HCT116 (cell line): Measurements from ENCODE around the gene RANGRF. TPM values are rescaled to one million over a fixed set of nuclear protein-coding genes. Genes with fewer than 3 reads are reported as not detected.

Source experiments
- ATAC-seq: fragments of 200-7000 bp; cut with Tn5 transposase; 2 replicates; pipeline ENCODE4 v1.9.1; 2020; ENCODE audit warnings: mild to moderate bottlenecking, moderate library complexity
- BruUV-seq: library from RNA; stranded (reverse); fragments of 400-500 nt; replicated peaks from 2 replicates; lab custom pipeline; 2021; lab: Mats Ljungman, UMichigan
- CTCF ChIA-PET: fragments of 300-600 bp; sonication (Branson Sonifier 250); formaldehyde crosslinking; loops from one replicate; lab custom pipeline; 2021; ENCODE audit warnings: antibody characterized with exemption; lab: Charles Lee
- POLR2A ChIA-PET: fragments of 300-600, 350-600 bp; sonication (Branson Sonifier 250); formaldehyde crosslinking; loops from one replicate; lab custom pipeline; 2021; ENCODE audit warnings: antibody characterized with exemption; lab: Charles Lee
- RAD21 ChIA-PET, 2 experiments: fragments of 300-600 bp; sonication (Branson Sonifier 250); formaldehyde crosslinking; loops; one replicate each; lab custom pipeline; 2023; ENCODE audit warnings: low total read pairs in 2 of 2; ENCODE audit not compliant: uncharacterized antibody in 2 of 2, unreplicated experiment in 2 of 2, low non-redundant PET in 1 of 2; lab: Charles Lee
- DNase-seq: peaks from one replicate; pipeline ENCODE4 v3.0.0-alpha.2; 2010; ENCODE audit warnings: low read depth, low spot score
- H2AFZ ChIP-seq: fragments of 200-600 bp; shearing (Covaris generic), sonication (generic); 2 replicates; pipeline ENCODE4 v1.6.1; 2017; ENCODE audit warnings: low read depth, mixed run types, mixed read lengths, antibody characterized with exemption, low read length; ENCODE audit not compliant: poor library complexity, severe bottlenecking
- H3K27ac ChIP-seq: 2 replicates; pipeline ENCODE4 v1.5.1; 2012; ENCODE audit warnings: low read depth, low read length
- H3K27me3 ChIP-seq: fragments of 200-600 bp; sonication (generic); 2 replicates; pipeline ENCODE4 v1.6.1; 2016; ENCODE audit warnings: mixed run types, low read length, mixed read lengths; ENCODE audit not compliant: insufficient read depth
- H3K36me3 ChIP-seq, 2 experiments: fragments of 200-500 bp in 1 of 2; fragments of 200-600 bp in 1 of 2; sonication (Bioruptor generic) in 1 of 2; sonication (generic) in 1 of 2; 2 replicates each; pipeline versions ENCODE4 v1.5.1 to v1.6.1; 2014 to 2016; ENCODE audit warnings: low read length in 2 of 2, inconsistent platforms in 1 of 2, mixed read lengths in 1 of 2, mixed run types in 1 of 2; ENCODE audit not compliant: insufficient read depth in 2 of 2, control insufficient read depth in 1 of 2
- H3K4me1 ChIP-seq, 2 experiments: fragments of 200-600 bp in 1 of 2; sonication (generic) in 1 of 2; 2 replicates each; pipeline versions ENCODE4 v1.5.1 to v1.6.1; 2012 to 2017; ENCODE audit warnings: low read length in 2 of 2, inconsistent platforms in 1 of 2, mild to moderate bottlenecking in 1 of 2, mixed read lengths in 1 of 2, mixed run types in 1 of 2, moderate library complexity in 1 of 2; ENCODE audit not compliant: insufficient read depth in 2 of 2, control insufficient read depth in 1 of 2
- H3K4me2 ChIP-seq: fragments of 200-600 bp; sonication (generic); 2 replicates; pipeline ENCODE4 v1.6.1; 2017; ENCODE audit warnings: mixed run types, low read length, mixed read lengths
- H3K4me3 ChIP-seq, 2 experiments: fragments of 200-600 bp in 1 of 2; sonication (generic) in 1 of 2; replicated peaks in 1 of 2; 2 replicates each; pipeline ENCODE4 v1.5.1; 2011 to 2016; ENCODE audit warnings: low read length in 2 of 2, control low read depth in 1 of 2, low read depth in 1 of 2, mild to moderate bottlenecking in 1 of 2, mixed read lengths in 1 of 2, mixed run types in 1 of 2
- H3K79me2 ChIP-seq: fragments of 200-600 bp; sonication (generic); 2 replicates; pipeline ENCODE4 v1.6.1; 2017; ENCODE audit warnings: mild to moderate bottlenecking, mixed run types, low read length, moderate library complexity, mixed read lengths; ENCODE audit not compliant: insufficient read depth
- H3K9ac ChIP-seq: fragments of 200-600 bp; sonication (generic); 2 replicates; pipeline ENCODE4 v1.6.1; 2016; ENCODE audit warnings: low read length, mixed read lengths
- H3K9me2 ChIP-seq: fragments of 200-600 bp; sonication (generic), shearing (Covaris generic); 2 replicates; pipeline ENCODE4 v1.6.1; 2017; ENCODE audit warnings: mixed run types, mild to moderate bottlenecking, moderate library complexity; ENCODE audit not compliant: insufficient read depth
- H3K9me3 ChIP-seq, 2 experiments: fragments of 200-500 bp in 1 of 2; fragments of 200-600 bp in 1 of 2; sonication (Bioruptor generic) in 1 of 2; sonication (generic) in 1 of 2; 2 replicates each; pipeline ENCODE4 v1.6.1; 2014 to 2017; ENCODE audit warnings: low read length in 2 of 2, mixed read lengths in 2 of 2, inconsistent platforms in 1 of 2, low read depth in 1 of 2, mild to moderate bottlenecking in 1 of 2, mixed run types in 1 of 2, moderate library complexity in 1 of 2; ENCODE audit not compliant: control insufficient read depth in 1 of 2, insufficient read depth in 1 of 2
- H4K20me1 ChIP-seq: fragments of 200-600 bp; sonication (generic), shearing (Covaris generic); 2 replicates; pipeline ENCODE4 v1.6.1; 2017; ENCODE audit warnings: mixed run types, mild to moderate bottlenecking, moderate library complexity; ENCODE audit not compliant: insufficient read depth
- ATF3 ChIP-seq: IDR thresholded peaks from 2 replicates; pipeline ENCODE4 v1.6.1; 2012
- CBX3 ChIP-seq: IDR thresholded peaks from 2 replicates; pipeline ENCODE4 v1.6.1; 2012; ENCODE audit warnings: low read depth
- CEBPB ChIP-seq: IDR thresholded peaks from 2 replicates; pipeline ENCODE4 v1.6.1; 2012; ENCODE audit warnings: low read depth
- CTCF ChIP-seq, 3 experiments: fragments of 200-600 bp in 1 of 3; sonication (generic) in 1 of 3; IDR thresholded peaks in 2 of 3; conservative IDR thresholded peaks in 1 of 3; 2 replicates each; pipeline ENCODE4 v1.5.1; 2012 to 2017; ENCODE audit warnings: low read depth in 2 of 3, low read length in 2 of 3, antibody characterized with exemption in 1 of 3, borderline replicate concordance in 1 of 3, control low read depth in 1 of 3, mild to moderate bottlenecking in 1 of 3, mixed read lengths in 1 of 3, mixed run types in 1 of 3, moderate library complexity in 1 of 3; ENCODE audit not compliant: insufficient read depth in 1 of 3
- EGR1 ChIP-seq: IDR thresholded peaks from 2 replicates; pipeline ENCODE4 v1.6.1; 2012; ENCODE audit warnings: low read depth
- ELF1 ChIP-seq: IDR thresholded peaks from 2 replicates; pipeline ENCODE4 v1.6.1; 2012; ENCODE audit warnings: low read depth, borderline replicate concordance
- EZH2phosphoT487 ChIP-seq: fragments of 200-600 bp; IDR thresholded peaks from 2 replicates; pipeline ENCODE4 v1.6.1; 2018; ENCODE audit warnings: antibody characterized with exemption, borderline replicate concordance
- FOSL1 ChIP-seq: IDR thresholded peaks from 2 replicates; pipeline ENCODE4 v1.6.1; 2012; ENCODE audit warnings: low read depth
- JUND ChIP-seq: IDR thresholded peaks from 2 replicates; pipeline ENCODE4 v1.6.1; 2012
- RAD21 ChIP-seq: IDR thresholded peaks from 2 replicates; pipeline ENCODE4 v1.6.1; 2012; ENCODE audit warnings: low read depth, mild to moderate bottlenecking
- REST ChIP-seq: IDR thresholded peaks from 2 replicates; pipeline ENCODE4 v1.6.1; 2012; ENCODE audit warnings: low read depth
- SIN3A ChIP-seq: IDR thresholded peaks from 2 replicates; pipeline ENCODE4 v1.6.1; 2012; ENCODE audit warnings: low read depth
- SP1 ChIP-seq: IDR thresholded peaks from 2 replicates; pipeline ENCODE4 v1.6.1; 2012; ENCODE audit warnings: low read depth
- YY1 ChIP-seq: IDR thresholded peaks from 2 replicates; pipeline ENCODE4 v1.6.1; 2011; ENCODE audit warnings: low read length, low read depth, moderate library complexity, mild to moderate bottlenecking; ENCODE audit not compliant: insufficient replicate concordance; ENCODE audit errors: extremely low read depth
- ZFX ChIP-seq: fragments of 450-650 bp; IDR thresholded peaks from 2 replicates; pipeline ENCODE4 v1.6.1; 2017
- ZNF274 ChIP-seq: fragments of 200-500 bp; sonication (Bioruptor generic); IDR thresholded peaks from 2 replicates; pipeline ENCODE4 v1.6.1; 2014; ENCODE audit warnings: mild to moderate bottlenecking, low read depth, low read length, inconsistent platforms
- intact Hi-C: fragments of 100-400 bp; cut with micrococcal nuclease; formaldehyde crosslinking; loops from 2 replicates; pipeline ENCODE4 v1.10.0; 2022
- total RNA-seq: library from RNA; stranded (reverse); gene quantifications from one replicate; pipeline ENCODE4 v1.2.1, GENCODE V29; 2021; ENCODE audit not compliant: unreplicated experiment

The RANGRF gene
- total RNA-seq, 1 experiment from 2014 or later = 33.2 TPM

GRCh38 chr17:8320262-8320661 lies 31.8 kb downstream of the RANGRF start:
- no peak overlapping the region for H3K9ac ChIP-seq
- TF ChIP-seq EGR1 (no peak), FOSL1 (no peak), SP1 (no peak), YY1 (no peak), RAD21 (no peak), SIN3A (no peak), EZH2phosphoT487 (no peak), CEBPB (no peak)
- no peak overlapping the region for H3K4me3 ChIP-seq
- no peak overlapping the region for H2AFZ ChIP-seq
- no peaks in the 10 kb centered on the region for H3K9me3 ChIP-seq
- DNase-seq (no peak), ATAC-seq (no peak)
- H3K4me1 ChIP-seq = no peaks in the 10 kb centered on the region
- POLR2A ChIA-PET = no interaction called here
- intact Hi-C loops = no loop called here
- no peaks in the 10 kb centered on the region for H3K9me2 ChIP-seq
- CTCF ChIA-PET = no interaction called here
- H3K36me3 ChIP-seq = no peaks in the 10 kb centered on the region
- RAD21 ChIA-PET = no interaction called here
- BruUV-seq = no TSS peak
- H3K79me2 ChIP-seq = no peaks in the 10 kb centered on the region
- H3K27ac ChIP-seq = no peak overlapping the region
- H4K20me1 ChIP-seq = no peaks in the 10 kb centered on the region
- H3K4me2 ChIP-seq = no peak overlapping the region
- no peaks in the 10 kb centered on the region for H3K27me3 ChIP-seq

GRCh38 chr17:8320990-8321389 lies 32.5 kb downstream of the RANGRF start:
- ChIA-PET CTCF (no interaction called here), RAD21 (no interaction called here), POLR2A (interaction anchor here (0.5 kb wide), 1 partner anchor 54 kb away, joined by 5 read pairs; no protein-coding TSS in a partner anchor)
- Histone ChIP-seq H3K79me2 (no peaks in the 10 kb centered on the region), H3K36me3 (no peaks in the 10 kb centered on the region), H3K9ac (no peak overlapping the region), H3K4me2 (no peak overlapping the region), H4K20me1 (no peaks in the 10 kb centered on the region), H3K27me3 (no peaks in the 10 kb centered on the region), H3K4me3 (no peak overlapping the region), H3K9me3 (no peaks in the 10 kb centered on the region), H2AFZ (no peak overlapping the region), H3K9me2 (no peaks in the 10 kb centered on the region), H3K4me1 (no peaks in the 10 kb centered on the region), H3K27ac (no peak overlapping the region)
- BruUV-seq = no TSS peak
- DNase-seq (peak; percentile 4), ATAC-seq (peak; percentile 76)
- intact Hi-C loops = no loop called here
- TF ChIP-seq ATF3 (no peak), CBX3 (no peak), YY1 (no peak), CTCF (IDR thresholded peaks at IDR 0.05 in 2 of 3, conservative IDR thresholded peaks at IDR 0.05 in 1 of 3; ENCODE audit: borderline replicate concordance in 1 of 3, insufficient read depth in 1 of 3, low read depth in 2 of 3, low read length in 2 of 3) (no peak), ZFX (no peak), EZH2phosphoT487 (no peak), REST (no peak), ELF1 (no peak), ZNF274 (no peak), JUND (no peak), CEBPB (no peak)
